Non-pigmented ciliary epithelial cell (primary cell): Measurements from ENCODE around the gene NPRL2.

ENCODE experiments used
- DNase-seq: peaks from one replicate; pipeline ENCODE4 v3.0.0-alpha.2; 2010; ENCODE audit warnings: low read depth

The NPRL2 gene

DNA sequence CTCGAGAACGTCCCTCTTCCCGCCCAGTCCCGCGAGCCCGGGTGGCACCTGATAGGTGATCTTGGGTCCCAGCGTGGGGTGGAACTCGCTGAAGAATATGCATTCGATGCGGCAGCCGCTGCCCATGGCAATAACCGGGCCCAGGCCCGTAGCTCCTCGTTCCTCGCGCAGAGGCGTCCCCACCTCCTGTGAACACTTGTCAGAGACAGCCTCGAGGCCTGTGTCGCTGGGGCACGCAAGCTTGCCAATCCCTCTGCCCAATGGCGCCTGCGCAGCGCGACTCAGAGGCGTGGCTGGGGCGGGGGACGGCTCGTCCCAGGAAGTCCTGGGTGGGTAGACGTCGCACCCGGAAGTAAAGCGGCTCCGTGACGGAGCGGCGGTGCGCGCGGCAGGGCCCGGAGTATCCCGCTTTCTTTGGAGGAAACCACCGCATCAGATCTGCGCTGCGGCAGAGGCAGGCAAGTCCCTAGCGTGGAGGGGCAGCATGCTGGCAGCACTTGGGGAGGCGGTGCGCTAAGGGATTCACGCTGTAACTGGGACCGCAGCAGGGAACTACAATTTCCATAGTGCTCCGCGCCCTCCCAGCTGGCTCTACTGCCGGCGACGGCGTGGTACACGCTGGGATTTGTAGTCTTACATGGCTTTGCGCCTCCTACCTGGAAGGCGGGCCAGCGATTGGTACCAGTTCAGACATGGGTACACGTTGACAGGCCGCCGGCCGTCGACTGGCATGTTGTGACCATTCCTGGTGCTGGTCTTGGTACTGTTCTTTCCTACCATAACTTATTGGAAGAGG is at the start of gene NPRL2, which contains the start of gene CYB561D2:
NPRL2 (minus strand) TSS at position 249 of the 796 bp plus-strand sequence; CDS start at position 126, 123 bp downstream.
CYB561D2 (plus strand) TSS at position 336 of the 796 bp plus-strand sequence. CDS start 572 bp downstream, outside the sequence.
- peak; percentile 67 for DNase-seq

DNA sequence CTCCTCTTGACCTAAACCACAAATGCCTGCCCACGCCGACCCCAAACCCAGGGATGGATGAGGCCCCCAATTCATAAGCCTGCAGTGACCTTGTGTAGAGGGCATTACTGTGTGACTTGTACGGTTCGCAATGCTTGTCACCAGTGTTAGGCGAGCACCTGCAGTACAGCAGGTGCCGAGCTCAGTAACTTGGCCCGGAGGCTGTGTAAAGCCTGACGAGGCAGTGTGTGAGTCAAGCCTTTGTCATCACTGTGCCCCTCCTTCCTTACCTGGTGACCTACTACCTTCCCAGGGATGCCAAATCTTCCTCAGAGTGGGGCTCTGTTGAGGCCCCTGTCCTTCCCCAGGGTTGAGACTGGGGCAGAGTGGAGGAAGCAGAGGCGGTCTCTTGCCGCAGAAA is 45.9 kb upstream of the NPRL2 start:
- no peak for DNase-seq

DNA sequence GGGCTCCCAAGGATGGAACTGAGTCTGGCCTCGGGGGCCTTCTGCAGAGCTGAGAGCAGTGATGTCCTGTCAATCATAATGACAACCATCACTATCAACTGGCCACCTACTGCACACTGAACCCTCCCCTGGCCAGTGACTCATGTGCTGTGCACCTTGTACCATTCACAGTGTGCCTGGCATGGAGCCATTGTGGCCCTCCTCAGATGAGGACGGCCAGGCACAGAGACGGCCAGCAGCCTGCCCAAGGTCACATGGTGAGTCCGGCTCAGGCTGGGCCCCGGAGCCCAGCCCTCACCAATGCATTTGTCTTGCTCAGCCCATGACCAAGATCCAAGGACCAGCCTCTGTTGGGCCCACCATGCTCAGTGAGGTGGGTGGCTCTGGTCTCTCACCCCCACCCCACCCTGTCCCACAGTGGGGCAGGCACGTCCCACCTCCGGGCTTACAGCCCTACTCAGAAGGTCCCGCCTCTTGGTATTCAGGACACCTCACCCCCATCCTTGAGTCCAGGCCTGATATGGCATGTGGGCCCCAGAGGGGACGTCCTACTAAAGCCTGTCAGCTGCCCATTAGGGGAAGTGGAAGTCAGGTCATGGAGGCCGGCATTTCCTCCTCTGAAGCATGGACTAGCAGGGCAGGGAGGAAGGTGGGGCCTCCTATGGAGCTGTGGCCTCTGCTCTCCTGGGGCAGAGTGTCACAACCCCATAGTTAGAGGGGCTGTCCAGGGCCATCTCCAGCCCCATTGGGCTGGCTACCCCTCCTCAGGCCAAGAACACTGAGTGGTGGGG is 44.7 kb upstream of the NPRL2 start:
- DNase-seq, result no peak

DNA sequence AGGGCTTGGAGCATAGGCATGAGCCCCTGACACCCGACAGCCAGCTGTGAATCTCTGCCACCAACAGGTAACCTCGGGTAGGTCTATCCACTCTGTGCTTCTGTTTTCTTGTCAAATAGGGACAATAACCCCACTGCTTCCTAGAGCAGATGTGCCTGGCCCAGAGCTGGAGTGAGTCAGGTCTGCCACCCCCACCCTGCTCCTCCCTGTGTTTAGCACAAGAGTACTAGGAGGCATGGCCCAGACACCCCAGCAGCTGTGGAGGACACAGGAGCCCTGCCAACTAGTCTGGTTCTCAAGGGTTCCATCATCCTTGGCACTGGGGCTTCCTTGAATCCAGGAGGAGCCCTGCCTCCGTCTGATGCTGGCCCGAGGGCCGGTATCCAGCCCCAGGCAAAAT is 42.5 kb upstream of the NPRL2 start:
- DNase-seq, result no peak

DNA sequence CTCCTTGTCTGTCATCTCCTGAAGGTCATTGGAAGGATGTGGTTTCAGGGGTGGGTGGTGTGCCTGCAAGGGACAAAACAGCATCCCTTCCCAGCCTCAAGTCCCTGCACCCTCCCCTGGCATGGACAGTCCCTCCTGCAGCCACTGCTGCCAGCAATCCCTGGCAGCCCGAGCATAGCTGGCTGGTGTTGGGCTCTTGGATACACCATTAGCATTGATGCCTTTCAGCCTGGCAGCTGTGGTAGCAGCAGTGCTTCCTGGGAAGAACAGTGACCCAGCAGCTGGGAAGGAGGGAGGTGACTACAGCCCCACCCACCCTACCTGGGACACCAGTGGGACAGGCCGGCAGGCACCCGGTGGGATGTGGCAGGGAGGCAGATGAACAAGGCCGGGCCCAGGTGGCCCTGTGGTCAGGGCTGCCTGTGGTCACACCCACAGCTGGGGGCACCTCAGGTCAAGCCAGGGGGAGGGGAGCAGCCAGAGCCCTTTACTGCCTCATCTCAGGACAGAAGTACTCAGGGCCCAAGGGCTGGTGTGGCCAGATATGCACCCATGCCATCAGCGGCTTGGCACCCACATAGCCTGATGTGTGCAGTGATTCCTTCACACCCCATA is 41.6 kb upstream of the NPRL2 start:
- DNase-seq, result no peak

DNA sequence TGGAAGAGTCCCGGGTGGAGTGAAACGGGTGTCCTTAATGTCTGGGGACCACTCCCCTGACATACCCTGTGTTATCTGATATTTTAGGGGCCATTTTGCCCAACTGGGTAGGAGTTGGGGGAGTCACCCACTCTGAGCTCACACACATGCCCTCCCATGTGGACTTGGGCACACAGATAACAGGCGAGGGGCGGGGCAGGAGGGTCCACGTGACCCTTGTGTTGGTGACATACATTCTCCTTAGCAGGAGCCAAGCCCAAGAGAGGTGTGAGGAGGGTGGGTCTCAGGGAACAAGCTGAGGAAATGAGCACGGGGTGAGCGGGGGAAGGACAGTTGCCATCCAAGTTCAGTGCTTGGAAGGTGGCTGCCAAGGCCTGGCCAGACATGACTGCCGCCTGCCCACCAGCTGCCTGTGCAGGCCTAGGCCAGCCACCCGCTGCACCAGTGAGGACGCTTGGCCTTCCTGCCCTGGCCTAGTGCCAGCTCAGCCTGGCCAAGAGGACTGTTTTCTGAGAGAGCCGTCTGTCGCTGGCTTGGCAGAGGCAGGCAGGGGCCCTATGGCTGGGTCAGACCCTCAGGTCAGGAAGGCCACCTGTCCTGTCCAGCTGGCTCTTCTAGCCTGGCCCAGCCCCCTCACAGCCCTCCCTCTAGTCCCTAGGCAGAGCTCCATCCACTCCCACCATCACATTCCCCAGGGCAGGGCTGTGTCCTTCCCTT is 40.1 kb upstream of the NPRL2 start:
- DNase-seq, result no peak

DNA sequence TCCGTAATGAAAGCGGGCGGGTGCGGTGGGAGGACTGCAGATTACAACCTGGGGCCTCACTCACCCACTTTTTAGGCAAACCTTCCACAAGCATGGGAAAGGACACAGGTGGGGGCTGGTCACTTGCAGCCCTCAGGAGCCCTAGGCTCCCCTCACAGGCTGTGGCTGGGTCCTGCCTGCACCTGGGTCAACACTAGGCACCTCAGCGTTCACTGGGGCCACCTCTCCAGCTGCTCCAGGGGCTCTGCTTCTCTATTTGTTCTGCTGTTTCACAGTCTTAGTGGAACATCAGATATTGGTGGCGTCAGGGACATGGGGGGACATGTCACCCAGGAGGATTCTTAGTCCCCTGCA is 38.8 kb upstream of the NPRL2 start:
- no peak for DNase-seq

DNA sequence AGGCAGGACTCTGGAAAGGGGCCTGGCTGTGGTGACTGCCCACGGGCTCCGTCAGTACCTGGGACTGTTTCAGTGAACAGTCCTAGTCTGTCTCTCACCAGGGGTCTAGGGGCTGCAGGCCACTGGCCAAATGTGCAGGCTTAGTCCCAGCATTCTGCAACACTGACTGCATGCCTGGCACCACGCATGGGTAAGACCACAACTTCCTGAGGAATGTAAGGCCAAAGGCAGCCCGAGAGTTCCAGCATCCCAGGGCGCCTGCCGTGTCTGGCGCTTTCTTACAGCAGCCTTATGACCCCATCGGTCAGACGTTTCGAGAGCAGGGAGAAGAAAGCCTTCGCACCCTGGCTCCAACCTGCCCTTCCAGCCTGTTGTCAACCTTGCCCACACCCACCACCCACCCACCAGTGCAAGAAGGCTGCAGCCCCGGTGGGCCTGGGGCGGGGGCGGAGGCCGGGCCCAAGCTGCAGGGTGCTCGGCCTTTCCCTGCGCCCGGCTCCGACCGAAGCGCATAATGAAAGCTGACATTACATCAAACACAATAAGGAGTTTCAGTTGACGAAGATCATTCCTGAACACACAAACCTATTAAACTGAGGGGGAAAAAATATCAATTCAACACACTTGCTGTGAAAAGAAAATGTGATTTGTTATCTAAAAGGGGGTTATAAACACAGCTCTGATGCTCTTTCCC is 38.3 kb upstream of the NPRL2 start:
- DNase-seq, result no peak

DNA sequence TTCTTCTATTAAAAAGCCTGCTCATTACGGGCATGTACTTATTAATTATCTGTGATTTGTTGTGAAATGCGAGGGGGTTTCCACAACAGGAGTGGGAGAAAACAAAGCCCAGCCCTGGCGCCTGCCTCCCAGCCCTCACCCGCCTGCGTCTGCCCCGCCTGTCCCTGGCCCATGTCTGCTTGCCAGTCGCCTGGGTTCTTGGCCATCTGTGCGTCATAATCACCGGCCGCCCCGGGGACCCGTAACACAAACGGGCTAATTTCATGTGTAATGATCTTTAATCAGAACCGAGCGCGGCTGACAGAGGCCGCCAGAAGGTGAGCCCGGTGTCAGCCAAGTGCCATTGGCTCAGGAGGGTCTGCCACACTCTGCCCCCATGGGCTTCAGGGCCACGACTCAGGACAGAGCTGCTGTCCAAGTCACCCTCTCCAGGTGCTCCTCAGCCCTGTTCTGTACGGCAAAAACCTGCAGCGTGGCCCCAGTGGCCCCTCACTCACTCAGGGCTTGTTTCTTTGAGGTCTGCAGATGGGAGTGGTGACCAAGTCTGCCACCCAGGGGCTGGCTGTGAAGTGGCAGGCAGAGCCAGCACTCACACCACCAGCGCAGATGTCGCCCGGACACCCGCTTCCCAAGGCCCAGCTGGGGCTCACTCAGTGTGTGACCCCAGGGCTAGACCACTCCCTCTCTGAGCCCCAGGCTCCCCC is 37.6 kb upstream of the NPRL2 start:
- DNase-seq, result no peak

DNA sequence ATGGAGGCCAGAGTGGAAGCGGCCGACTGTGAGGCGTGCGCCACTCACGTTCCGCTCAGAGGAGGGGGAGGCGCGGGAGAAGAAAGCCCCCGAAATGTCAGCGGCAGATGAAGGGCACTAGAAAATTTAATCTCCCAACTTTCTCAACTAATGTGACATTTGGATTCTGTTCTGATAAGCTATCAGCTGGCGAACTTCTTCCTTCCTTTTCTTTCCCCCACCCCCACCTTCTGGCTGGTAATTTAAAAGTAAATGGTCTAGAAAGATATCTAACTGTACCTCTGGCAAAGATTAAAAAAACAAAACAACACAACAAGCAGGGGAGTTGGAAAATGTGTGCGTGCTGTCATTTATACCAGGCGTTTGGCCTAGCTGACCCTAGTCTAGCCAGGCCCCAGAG is 35.2 kb upstream of the NPRL2 start:
- DNase-seq, result no peak

DNA sequence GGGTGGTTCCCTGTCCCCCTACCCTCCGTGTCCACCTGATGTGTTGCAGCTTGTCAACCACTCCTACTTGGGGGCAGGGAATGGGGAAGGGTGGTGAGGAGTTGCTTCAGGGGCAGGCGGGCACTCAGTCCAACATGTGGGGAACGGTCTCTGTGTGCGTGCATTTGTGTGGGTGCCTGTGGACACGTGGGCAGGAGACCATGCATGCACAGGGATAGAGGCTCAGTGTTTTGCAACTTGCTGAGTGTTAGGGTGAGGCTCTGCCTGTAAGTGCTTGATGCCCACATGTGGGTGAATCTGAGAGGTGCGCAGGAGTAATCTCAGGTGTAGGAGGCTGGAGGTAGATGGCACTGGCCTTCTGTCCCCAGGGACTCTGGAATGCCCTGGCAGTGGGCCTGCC is 33.2 kb upstream of the NPRL2 start:
- no peak for DNase-seq

DNA sequence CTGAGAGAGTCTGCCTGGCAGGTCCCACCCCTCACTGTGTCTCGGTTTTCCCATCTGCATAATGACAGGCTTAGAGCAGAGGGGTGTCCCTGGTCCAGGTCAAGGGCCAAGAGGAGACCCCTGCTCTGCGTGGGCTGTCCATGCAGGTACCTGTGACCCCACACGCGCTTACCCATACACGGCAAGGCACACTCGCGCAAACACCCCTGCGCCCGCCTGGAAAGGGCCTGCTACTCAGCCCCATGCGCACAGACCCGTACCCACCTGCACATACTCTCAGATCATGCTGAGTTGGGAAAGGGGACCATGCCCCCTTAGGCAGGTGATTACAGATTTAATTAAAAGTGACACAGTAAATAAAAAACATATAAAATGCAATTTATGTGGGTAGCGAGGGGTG is 32.1 kb upstream of the NPRL2 start:
- no peak for DNase-seq

DNA sequence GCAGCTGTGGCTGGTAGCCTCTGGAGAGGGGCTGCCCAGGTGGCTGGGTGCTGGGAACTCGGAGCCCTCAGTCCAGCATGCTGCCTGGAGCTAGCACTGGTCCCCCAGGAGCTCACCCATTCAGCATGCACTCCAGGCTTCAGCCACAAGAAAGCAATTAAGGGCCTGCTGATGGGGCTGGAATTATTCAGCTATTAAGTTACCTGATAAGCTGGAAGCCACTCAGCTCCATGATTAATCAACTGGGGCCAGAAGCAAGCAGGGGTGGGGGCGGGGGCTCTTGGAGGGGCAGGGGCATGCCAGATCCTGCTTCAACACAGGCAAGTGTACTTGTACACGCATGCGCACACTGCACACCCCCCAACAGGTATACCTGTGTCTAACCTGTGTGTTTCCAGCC is 30.8 kb upstream of the NPRL2 start:
- DNase-seq, result no peak

DNA sequence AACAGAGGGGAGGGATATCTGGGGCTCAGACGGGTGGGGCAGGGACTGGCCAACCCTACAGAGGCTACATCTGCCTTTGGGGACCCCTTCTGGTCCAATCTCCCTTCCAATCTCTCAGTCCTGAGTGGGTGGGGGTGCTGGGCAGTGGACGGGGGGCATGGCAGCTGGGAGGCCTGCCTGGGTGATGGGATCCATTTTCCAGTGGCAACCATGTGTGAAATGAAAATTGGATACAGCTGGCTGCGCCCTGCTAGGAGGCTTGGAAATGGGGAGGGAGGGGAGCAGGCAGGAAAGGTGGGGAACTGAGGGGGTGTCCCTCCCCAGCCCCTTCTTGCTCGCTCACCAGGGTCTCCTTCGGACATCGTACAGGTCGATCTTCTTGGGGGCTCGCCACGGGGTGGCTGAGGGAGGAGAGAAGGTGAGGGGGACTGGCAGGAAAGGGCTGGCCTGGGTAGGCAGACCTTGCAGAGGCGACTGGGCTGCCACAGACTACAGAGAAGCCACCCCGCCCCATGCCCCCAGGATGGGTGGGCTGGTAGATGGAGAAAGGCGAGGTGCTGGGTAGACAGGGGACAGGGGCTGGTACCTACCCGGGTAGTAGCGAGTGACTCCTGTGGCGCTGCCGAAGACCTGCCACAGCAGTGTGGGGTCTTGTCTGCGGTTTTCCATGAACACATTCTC is 30.0 kb upstream of the NPRL2 start:
- no peak for DNase-seq

DNA sequence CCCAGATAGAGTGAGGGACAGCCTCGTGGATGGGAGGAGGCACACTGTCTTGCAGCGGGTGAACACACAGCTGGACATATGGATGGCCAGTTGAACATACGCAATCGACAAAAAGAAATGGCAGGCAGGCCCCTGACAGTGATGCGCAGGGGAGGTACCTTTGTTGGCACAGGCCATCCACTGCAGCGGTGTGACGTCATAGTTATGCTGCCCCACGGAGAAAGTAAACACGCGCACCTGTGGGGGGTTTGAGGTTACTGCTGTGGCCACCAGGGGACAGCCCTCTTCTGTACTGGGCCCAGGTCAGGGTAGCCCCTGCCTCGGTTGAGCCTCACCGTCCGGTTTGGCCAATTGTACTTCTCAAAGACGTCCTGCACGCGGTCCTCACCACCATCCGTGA is 28.2 kb upstream of the NPRL2 start:
- DNase-seq, result no peak

DNA sequence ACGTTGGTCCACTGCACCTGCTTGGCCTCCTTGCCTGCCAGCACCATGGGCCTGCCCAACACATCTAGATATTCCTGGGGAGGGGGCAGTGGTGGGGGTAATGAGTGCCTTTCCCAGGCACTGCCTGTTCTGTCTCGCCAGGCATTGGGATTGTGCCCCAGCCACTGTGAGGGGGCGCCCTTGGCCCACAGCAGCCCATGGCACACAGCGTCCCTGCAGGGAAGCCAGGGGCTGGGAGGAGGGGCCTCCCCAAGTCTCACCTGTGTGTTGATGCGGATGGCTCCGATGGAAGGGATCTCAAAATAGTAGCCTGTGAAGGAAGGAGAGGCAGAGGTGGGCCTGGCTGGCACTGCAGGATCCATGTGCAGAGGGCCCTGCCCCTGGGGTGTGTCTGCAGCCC is 27.4 kb upstream of the NPRL2 start:
- DNase-seq, result no peak

DNA sequence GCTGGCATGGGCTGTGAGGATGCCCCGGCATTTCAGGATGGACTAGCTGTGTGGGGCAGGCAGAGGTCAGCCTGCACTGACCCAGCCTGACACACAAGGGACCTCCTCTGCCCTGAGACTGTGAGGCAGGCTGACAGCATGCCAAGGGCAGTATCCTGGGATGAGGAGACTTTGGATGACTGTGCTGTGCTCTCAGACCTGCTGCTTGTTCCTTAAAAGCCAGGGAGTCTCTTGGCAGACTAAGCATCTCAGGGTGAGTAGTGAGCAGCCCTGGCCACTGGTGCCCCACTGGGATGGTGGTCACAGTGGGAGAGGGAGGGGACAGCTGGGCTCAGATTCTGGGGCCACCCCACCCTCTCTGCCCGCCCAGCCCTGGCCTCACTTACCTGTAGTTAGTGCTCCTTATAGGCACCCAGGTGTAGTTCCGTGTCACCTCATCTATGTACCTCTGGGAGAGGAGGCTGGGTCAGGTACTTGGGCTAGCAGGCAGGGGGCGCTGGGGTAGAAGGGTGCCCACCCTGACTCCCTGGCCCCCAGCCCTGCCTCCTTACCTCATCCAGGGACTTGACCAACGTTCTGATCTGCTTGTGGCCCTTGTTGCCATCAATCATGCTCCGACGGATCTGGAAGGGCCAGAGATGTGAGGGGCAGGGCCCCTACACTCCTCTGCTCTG is 24.8 kb upstream of the NPRL2 start:
- no peak for DNase-seq

DNA sequence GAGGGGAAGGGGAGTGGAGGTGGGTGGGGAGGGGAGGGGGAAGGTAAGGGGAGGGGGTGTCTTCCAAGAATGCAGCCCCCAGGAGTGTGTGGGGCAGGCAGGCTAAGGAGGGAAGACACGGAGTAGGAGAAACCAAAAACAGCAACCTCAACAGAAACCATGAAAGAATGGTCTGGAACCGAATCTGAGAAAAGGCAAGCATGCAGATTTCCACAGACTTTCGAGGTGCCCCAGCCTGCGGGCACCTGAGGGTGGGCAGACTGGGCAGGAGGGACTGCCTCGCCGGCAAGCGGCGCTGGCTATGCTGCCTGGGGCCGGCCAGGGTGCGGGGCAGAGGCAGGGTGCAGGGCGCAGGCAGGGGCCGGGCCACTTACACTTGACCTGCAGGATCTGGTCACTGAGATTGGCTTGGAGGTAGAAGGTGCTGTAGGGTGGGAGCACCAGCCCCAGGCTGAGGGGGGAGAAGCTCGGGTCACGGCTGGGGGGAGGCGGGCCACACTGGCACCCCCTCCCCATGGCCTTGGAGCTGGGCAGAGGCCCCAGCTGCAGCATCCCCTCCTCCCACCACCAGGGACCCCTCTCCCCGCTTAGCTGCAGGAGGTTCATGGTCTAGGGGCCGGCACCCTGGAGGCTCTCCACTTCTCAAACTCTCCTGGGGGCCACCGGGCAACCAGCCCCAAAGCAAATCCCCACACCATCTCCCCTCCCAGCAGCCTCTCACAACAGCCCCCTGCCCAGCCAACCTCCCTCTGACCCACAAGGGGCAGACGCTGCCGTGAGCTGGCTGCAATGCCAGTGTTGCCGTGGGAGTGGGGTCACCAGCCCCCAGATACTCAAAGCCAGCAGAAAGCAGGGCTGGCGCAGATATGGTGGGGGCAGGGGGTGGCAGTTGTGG is 24.0 kb upstream of the NPRL2 start:
- DNase-seq, result no peak
